Stimulated activated CD8-positive, alpha-beta memory T cell treated with anti-CD3 and anti-CD28 coated beads, Interleukin-15, amount 100 ng/mL, for 4 hours (primary cell): ENCODE results near the gene GNB3.

ENCODE experiments used
- DNase-seq, 2 donors: peaks; one replicate each; pipeline ENCODE4 v3.0.0-alpha.2; 2020; ENCODE audit warnings: low read depth in 2 of 2

GNB3 gene

DNA sequence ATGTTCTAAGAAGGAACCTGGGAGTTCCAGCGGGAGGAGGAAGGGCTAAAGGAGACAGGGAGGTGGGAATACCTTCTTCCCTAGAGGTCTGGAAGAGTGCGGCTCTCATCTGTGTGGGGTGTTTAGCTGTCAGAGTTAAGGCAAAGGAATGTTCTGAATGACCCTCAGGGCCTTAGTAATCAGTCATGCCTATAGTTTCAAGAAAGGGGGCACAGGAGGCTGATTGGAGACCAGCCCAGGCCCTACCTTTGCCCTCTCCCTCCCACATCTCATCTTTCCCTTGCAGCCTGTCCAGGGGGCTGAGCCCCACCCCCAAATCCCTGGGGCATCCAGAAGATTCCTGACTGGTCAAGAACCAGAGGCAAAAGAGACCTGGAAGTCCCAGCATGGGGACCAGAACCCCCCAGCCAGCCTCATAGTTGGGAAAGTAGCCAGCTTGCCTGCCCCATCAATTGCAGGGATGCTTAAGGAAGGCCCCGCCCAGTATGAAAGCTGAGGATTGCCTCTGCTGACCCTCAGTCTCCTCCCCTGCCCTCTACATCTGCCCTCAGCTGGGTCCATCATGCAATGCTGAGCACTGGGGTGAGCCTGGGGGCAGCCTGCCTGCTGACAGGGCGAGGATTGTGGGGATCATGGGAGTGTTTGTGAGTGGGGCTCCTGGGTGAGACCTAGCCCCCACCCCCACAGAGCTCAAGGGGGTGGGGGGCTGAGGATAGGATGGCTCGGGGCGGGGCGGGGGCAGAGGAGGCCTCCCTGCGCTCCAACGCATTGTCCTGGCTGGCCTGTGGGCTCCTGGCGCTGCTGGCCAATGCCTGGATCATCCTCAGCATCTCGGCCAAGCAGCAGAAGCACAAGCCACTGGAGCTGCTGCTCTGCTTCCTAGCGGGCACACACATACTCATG, 17.3 kb upstream of the GNB3 start:
- no peak for DNase-seq

DNA sequence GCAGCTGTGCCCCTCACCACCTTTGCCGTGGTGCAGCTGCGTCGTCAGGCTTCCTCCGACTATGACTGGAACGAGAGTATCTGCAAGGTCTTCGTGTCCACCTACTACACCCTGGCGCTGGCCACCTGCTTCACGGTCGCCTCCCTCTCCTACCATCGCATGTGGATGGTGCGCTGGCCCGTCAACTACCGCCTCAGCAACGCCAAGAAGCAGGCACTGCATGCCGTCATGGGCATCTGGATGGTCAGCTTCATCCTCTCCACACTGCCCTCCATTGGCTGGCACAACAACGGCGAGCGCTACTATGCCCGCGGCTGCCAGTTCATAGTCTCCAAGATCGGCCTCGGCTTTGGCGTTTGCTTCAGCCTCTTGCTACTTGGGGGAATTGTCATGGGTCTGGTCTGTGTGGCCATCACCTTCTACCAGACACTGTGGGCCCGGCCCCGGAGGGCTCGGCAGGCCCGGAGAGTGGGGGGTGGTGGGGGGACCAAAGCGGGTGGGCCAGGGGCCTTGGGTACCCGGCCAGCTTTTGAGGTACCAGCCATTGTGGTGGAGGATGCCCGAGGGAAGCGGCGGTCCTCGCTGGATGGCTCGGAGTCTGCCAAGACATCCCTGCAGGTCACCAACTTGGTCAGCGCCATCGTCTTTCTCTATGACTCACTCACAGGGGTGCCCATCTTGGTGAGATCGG, 16.5 kb upstream of the GNB3 start:
- no peak for DNase-seq

- no peak for DNase-seq
Observed at GRCh38 chr12:6824901-6825381, 15.8 kb upstream of the GNB3 start.

DNA sequence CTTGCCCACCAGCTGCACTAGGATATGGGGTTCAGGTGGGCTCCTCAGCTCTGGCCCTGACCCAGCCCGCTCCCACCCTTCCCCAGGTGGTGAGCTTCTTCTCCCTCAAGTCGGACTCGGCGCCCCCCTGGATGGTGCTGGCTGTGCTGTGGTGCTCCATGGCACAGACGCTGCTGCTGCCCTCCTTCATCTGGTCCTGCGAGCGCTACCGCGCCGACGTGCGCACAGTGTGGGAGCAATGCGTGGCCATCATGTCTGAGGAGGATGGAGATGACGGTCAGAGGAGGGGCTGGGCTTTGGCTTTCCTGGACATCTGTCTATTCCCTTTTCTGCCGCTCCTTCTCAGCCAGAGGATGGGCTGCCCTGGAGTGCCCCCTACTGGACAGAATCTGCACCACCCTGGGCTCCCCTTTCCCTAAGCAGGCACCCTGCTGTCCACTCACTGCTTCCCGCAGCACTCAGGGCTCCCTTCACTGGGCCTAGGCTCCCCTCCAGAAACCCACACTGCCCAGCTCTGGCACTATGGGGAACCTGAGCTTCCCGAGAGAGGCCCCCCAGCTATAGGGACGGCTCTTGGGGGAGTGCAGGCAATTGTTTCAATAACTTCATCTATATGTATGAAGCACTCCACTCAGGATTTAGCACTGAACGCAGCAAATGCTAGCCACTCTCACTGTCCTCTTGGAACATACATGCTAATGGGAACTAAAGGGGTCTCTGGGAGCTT, 15.2 kb upstream of the GNB3 start:
- DNase-seq: peak; percentile 40 to 50

DNA sequence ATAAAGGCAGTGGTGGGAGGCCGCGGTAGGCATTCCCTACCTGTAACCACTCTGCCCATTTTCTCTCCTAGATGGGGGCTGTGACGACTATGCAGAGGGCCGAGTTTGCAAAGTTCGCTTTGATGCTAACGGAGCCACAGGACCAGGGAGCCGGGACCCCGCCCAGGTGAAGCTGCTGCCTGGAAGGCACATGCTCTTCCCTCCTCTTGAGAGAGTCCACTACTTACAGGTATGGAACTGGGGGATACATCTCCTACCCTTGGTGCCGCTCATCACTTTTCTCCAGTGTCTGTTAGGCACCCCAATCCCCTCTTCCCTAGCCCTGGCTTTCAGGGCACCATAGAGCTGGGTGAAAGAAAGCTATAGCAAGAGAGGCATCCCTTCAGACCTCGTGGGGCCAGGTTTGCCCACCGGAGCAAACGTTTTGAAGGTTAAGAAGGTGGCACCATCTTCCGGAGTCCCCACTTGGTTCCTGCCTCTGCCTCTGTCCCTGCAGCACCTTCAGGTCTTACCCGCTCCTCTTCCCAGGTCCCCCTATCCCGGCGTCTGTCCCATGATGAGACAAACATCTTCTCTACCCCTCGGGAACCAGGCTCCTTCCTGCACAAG, 14.5 kb upstream of the GNB3 start:
- no peak for DNase-seq

DNA sequence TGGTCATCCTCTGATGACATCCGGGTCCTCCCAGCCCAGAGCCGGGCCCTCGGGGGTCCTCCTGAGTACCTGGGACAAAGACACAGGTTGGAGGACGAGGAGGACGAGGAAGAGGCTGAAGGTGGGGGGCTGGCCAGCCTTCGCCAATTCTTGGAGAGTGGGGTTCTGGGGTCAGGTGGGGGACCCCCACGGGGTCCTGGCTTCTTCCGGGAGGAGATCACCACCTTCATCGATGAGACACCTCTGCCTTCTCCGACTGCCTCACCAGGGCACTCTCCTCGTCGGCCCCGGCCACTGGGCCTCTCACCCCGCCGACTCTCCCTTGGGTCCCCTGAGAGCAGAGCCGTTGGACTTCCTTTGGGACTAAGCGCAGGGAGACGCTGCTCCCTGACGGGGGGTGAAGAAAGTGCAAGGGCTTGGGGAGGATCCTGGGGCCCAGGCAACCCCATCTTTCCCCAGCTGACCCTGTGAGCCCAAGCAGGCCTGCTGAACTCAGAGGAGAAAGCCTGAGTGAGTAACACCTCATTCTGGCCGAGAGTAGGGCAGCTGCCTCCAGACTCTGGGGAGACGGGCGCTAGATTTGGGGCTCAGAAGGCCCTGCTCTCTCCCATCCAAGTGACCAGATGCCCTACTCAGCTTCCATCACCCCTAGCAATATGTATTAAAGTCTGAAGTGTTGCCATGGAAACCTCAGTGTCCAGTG, 13.8 kb upstream of the GNB3 start:
- no peak for DNase-seq

DNA sequence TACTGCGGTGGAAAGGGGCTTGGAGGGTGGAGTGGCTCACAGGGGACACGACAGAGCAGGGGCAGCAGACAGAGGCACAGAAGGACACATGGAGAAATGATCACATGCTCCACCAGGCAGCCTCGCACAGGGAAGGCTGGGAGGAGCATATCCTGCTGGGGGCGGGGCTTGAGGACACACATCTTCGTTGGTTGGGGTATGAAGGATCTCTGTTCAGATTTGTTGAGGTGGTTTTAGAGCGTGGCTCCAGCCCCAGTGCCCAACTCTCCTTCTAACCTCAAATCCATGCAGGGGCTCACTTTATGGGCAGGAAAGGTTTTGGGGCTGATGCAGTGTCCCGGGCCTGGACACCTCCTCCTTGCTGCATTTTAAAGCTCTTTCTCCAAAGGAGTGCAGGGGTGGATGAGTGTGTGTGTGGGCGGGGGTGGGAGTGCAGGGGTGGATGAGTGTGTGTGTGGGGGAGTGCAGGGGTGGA, 13.3 kb upstream of the GNB3 start:
- peak in 1 of 2 donors; percentile 11 for DNase-seq

- no peak for DNase-seq
Observed at GRCh38 chr12:6827982-6828780, 12.5 kb upstream of the GNB3 start, which contains the start of gene P3H3. Gene P3H3, plus strand, starts transcription at chr12:6828407. Its CDS starts 34 bp downstream, at chr12:6828441.

DNA sequence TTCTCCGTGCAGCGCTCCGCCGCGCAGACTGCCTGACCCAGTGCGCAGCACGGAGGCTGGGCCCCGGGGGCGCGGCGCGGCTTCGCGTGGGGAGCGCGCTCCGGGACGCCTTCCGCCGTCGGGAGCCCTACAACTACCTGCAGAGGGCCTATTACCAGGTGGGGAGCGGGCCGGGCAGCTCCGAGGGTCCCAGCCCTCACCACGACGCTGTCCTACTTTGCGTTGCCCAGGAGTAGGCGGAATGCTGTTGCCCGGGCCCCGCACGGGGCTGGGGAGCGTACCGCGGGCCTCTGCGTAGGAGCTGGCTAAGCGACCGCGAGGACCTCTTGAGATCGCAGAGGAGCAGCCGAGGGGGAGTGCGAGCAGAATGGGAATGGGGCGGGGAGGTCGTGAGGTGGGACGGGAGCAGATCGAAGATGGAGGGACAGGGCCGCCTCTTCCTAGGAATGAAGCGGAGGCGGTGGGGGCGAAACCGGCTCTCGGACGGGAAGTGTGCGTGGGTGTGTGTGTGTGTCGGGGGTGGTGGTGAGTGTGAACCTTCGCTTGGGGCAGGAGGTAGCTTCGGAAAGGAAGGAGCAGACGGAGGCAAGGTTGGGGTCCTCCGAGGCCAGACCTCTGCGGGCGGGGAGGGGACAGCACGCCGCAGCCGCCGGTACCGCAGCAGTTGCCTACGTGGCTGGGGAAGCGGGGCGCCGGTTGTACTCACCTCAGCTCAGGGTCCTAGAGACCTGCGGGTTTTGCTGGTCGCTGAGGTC, 11.8 kb upstream of the GNB3 start:
- no peak for DNase-seq

GRCh38 chr12:6829536-6830220, 11.0 kb upstream of the GNB3 start:
- DNase-seq: no peak

GRCh38 chr12:6830286-6830890, 10.3 kb upstream of the GNB3 start:
- no peak for DNase-seq

DNA sequence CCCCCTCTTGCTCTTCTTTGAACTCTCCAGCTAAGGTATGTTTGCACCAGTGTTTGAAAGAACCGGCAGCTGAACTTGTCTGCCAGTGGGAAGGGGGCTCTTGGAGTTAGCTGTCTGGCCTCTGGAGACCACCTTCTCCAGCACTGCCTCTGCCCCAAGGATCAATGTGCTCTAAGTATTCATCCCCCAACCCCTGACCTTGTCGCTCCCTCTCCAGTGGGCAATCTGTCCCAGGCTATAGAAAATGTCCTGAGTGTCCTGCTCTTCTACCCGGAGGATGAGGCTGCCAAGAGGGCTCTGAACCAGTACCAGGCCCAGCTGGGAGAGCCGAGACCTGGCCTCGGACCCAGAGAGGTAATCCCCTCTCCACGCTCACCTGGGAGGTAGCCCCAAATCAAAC, 9.7 kb upstream of the GNB3 start:
- no peak for DNase-seq

- DNase-seq: no peak
Observed at GRCh38 chr12:6831450-6831995, 9.2 kb upstream of the GNB3 start.

DNA sequence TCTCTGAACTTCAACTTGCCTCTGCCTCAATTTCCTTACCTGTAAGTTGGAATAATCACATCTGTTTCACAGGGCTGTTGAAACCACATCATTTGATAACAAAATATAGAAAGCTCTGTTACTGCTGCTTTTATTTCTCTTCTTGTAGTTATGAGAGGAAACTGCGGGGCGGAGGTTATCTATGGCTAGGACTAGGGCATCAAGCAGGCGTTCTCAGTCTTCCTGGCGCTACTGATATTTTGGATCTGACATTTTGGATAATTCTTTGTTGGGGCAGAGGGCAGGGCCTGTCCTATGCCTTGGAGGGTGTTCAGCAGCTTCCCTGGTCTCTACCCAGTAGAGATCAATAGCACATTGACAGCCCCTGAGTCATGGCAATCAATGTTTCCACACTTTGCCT, 8.6 kb upstream of the GNB3 start:
- no peak for DNase-seq

DNA sequence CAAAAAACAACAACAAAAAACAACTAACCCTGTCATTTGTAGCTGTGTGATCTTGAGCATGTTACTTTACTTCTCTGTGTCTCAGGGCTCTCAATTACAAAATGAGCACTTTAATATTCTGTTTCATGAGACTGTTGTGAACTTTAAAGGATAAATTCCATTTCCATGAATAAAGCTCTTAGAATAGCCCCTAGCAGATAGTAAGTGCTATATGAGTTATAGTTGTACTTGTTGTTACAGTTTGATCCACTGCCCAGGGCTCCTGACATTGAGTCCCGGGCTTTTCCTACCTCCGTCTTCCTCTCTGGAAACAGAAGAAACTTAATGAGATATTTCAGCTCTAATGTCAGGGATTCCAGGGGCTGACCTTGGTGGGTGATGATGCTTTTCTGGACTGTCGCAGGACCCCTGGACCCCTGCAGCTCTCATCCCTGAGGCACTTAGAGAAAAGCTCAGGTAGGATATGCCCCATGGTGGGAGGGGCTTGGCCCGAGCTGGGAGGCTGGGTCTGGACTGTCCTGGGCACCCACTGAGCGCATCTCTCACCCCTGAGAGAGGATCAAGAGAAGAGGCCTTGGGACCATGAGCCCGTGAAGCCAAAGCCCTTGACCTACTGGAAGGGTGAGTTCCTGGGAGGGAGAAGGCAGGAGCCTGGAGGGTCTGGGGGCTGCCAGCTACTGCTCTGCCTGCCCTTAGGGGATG, 7.4 kb upstream of the GNB3 start:
- DNase-seq: no peak

DNA sequence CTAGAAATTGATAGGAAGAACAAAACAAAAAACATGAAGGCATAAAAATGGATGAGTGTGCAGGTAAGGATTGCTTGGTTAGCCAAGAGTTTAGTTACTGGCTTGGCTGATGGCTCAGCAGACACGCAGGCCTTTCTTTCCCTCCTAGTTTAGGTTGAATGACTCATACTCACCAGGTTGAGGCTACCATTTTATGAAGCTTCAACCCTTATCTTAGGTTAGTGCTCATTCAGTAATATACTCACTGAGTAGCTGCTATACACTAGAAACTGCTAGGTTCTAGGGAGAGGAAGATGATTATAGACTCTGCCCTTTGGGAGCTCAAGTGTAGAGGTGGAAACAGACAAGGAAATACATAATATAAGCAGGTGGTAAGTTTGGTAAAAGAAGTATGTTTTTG, 6.5 kb upstream of the GNB3 start:
- DNase-seq: no peak

GRCh38 chr12:6834873-6835272, 5.9 kb upstream of the GNB3 start:
- DNase-seq: no peak

DNA sequence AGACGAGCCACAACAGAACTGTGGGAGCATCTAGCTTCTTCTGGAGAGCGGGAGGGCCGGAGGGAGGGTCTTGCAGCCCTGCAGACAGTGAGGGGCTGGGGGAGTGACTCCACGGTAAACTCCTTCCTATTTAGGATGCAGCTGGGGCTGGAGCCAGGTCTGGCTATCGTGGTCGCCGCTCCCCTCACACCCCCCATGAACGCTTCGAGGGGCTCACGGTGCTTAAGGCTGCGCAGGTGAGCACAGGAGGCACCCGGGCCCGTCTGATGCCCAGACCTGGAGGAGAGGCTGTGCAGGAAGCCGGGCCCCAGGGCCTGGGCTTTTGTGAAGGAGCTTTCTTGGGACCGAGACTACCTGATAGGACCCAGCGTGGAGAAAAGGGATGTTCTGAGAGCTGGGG, 3.9 kb upstream of the GNB3 start:
- no peak for DNase-seq
